ENCODE data around the gene L3MBTL3.

L3MBTL3 gene

DNA sequence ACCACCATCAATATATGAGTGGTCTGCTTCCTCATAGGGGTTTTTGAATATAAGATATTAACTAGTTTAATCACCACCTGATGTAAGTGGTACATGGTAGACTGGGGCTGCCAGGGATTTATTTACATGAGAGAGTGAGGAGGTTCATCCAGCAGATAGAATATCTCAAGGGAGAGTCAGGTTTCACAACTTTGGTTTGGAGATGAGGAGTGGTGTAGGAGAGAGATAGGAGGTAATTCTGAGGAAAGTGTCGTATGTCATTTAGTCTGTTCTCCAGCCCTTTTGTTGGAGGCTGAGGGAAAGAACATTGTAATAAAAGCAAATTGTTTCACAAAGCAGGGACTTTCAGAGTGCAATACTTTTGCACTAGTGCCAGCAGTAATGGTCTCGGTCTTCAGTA, 16.8 kb downstream of the L3MBTL3 start:
- TF ChIP-seq, protein P1, sequence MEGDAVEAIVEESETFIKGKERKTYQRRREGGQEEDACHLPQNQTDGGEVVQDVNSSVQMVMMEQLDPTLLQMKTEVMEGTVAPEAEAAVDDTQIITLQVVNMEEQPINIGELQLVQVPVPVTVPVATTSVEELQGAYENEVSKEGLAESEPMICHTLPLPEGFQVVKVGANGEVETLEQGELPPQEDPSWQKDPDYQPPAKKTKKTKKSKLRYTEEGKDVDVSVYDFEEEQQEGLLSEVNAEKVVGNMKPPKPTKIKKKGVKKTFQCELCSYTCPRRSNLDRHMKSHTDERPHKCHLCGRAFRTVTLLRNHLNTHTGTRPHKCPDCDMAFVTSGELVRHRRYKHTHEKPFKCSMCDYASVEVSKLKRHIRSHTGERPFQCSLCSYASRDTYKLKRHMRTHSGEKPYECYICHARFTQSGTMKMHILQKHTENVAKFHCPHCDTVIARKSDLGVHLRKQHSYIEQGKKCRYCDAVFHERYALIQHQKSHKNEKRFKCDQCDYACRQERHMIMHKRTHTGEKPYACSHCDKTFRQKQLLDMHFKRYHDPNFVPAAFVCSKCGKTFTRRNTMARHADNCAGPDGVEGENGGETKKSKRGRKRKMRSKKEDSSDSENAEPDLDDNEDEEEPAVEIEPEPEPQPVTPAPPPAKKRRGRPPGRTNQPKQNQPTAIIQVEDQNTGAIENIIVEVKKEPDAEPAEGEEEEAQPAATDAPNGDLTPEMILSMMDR (IDR thresholded peaks at IDR 0.05; ENCODE audit: low read depth, low read length), result no peak
- no peak overlapping the region for H3K4me3 ChIP-seq (ENCODE audit: low read depth, low read length)
- no peak overlapping the region for H3K27ac ChIP-seq
- no peaks in the 10 kb centered on the region for H3K27me3 ChIP-seq (ENCODE audit: insufficient read depth, low read depth, severe bottlenecking)
- DNase-seq, result no peak
- H3K36me3 ChIP-seq, result no peaks in the 10 kb centered on the region
- H3K9me3 ChIP-seq (ENCODE audit: severe bottlenecking), result no peaks in the 10 kb centered on the region

DNA sequence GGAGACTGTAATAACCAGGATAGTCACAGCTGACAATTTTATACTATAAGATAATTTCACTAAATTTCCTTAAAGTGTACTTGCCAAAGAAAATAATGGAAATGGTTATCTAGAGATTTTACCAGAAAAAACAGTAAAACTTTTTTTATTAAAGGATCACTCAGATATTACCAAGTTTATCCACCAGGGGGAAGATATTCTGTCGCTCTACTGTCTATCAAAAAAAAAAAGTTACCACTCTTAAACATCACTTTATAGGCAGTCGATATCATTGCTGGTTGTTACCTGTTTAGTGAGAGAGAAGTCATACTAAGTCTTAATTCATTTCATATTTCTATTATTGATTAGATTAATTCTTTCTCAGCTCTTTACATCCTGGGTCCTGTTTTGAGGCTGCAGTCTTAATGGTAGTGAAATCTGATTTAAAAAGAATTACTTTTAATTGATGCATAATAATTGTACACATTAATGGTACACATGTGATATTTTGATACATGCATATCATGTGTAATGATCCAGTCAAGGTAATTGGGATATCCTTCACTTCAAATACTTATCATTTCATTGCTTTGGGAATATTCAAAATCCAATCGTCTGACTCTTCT, 18.9 kb downstream of the L3MBTL3 start:
- no peaks in the 10 kb centered on the region for H3K27me3 ChIP-seq (ENCODE audit: insufficient read depth, low read depth, severe bottlenecking)
- no peak overlapping the region for H3K27ac ChIP-seq
- DNase-seq, result no peak
- H3K4me3 ChIP-seq (ENCODE audit: low read depth, low read length), result no peak overlapping the region
- H3K36me3 ChIP-seq, result no peaks in the 10 kb centered on the region
- no peaks in the 10 kb centered on the region for H3K9me3 ChIP-seq (ENCODE audit: severe bottlenecking)
- TF ChIP-seq, protein P1 (IDR thresholded peaks at IDR 0.05; ENCODE audit: low read depth, low read length), result no peak

DNA sequence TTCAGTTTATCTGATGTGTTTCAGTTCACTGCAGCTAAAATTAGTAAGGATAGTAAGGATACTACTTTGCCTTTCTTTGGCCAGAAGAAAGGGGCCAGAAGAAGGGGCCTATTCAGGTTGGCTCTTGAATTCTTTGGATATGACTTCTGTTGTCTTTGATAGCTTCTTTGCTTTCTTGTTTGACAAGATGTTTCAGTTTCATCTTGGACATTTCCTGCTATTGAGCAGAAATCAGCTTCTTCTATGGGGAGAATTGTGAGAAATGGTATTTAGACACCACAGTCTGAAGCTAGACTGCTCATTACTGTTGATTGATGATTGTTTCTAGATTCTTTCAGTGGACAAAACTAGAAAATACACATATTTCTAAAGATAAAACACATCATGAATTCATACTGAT, 23.2 kb downstream of the L3MBTL3 start:
- no peak for DNase-seq
- H3K27ac ChIP-seq, result no peak overlapping the region
- no peaks in the 10 kb centered on the region for H3K9me3 ChIP-seq (ENCODE audit: severe bottlenecking)
- no peaks in the 10 kb centered on the region for H3K36me3 ChIP-seq
- no peaks in the 10 kb centered on the region for H3K27me3 ChIP-seq (ENCODE audit: insufficient read depth, low read depth, severe bottlenecking)
- H3K4me3 ChIP-seq (ENCODE audit: low read depth, low read length), result no peak overlapping the region
- TF ChIP-seq, protein P1 (IDR thresholded peaks at IDR 0.05; ENCODE audit: low read depth, low read length), result no peak

DNA sequence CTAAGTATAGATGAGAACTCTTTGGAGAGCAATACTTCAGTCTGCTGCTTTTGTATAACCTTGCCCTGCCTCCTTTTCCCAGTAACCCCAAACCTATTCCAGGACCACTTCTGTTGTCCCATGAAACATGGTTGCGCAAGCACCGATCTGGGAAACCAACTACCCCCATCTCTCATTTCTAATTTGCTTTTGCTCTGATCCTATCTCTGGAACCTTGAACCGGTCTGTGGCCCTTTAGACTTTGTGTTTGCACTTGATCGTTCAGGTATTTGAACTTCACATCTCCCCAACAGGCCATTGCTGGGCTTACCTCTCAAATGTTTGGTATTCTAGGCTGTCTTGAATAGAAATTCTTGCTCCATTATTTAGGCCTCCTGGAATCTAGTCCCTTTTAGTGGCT, 25.0 kb downstream of the L3MBTL3 start:
- TF ChIP-seq, protein P1 (IDR thresholded peaks at IDR 0.05; ENCODE audit: low read depth, low read length), result no peak
- H3K27ac ChIP-seq, result no peak overlapping the region
- no peaks in the 10 kb centered on the region for H3K27me3 ChIP-seq (ENCODE audit: insufficient read depth, low read depth, severe bottlenecking)
- DNase-seq, result no peak
- H3K36me3 ChIP-seq, result no peaks in the 10 kb centered on the region
- no peaks in the 10 kb centered on the region for H3K9me3 ChIP-seq (ENCODE audit: severe bottlenecking)
- H3K4me3 ChIP-seq (ENCODE audit: low read depth, low read length), result no peak overlapping the region

DNA sequence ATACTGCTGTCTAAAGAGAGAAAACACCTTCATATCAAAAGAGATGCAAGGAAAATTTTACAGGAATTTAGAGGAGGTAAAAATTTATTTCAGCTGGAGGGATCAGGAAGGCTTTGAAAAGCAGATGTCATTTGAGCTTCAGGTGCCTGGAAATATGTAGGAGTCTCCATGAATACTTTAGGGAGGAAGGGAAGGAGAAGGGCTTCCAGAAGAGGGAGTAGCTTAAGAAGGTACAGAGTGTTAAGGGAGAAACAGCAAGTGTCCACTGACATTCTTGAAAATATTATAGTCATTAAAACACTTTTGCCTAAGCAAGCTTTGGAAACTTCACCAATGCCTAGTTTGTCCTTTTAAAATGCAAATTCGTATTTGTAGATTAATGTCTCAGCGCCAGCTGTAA, 27.2 kb downstream of the L3MBTL3 start:
- H3K36me3 ChIP-seq, result no peaks in the 10 kb centered on the region
- H3K27me3 ChIP-seq (ENCODE audit: insufficient read depth, low read depth, severe bottlenecking), result no peaks in the 10 kb centered on the region
- DNase-seq, result no peak
- H3K27ac ChIP-seq, result no peak overlapping the region
- no peak overlapping the region for H3K4me3 ChIP-seq (ENCODE audit: low read depth, low read length)
- no peaks in the 10 kb centered on the region for H3K9me3 ChIP-seq (ENCODE audit: severe bottlenecking)
- TF ChIP-seq, protein P1 (IDR thresholded peaks at IDR 0.05; ENCODE audit: low read depth, low read length), result no peak

DNA sequence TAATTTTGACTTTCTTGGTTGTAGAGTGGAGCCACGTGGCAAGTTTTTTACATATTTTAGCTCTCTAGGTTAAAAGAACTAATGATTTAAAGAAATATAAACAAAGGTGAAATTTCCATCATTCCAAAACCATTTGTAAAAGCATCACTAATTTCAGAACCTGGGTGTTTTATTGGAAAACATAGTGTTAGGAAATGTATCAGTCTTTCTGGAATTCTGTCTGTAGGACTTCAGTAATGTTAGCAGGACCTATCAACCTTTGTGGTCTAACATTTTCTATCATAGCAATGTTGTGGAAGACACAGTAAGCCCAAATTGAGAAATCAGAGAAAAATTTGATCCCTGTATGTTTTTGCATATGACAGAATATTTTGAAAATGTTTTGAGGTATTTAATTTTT, 28.3 kb downstream of the L3MBTL3 start:
- H3K27me3 ChIP-seq (ENCODE audit: insufficient read depth, low read depth, severe bottlenecking), result no peaks in the 10 kb centered on the region
- no peaks in the 10 kb centered on the region for H3K36me3 ChIP-seq
- no peak overlapping the region for H3K27ac ChIP-seq
- TF ChIP-seq, protein P1 (IDR thresholded peaks at IDR 0.05; ENCODE audit: low read depth, low read length), result no peak
- no peak for DNase-seq
- no peak overlapping the region for H3K4me3 ChIP-seq (ENCODE audit: low read depth, low read length)
- no peaks in the 10 kb centered on the region for H3K9me3 ChIP-seq (ENCODE audit: severe bottlenecking)
